TTC549 (cell line): ENCODE results near the gene NLE1.
"Not testable (repeated sequence)": the region's sequence is repeated elsewhere in the genome, so short reads cannot be mapped to it uniquely, and the experiment has no call there.

Source experiments
- FAIRE-seq: peaks from 2 replicates; lab custom pipeline; 2012; peaks lifted over from hg19 to GRCh38; lab: Jason Lieb, UNC

NLE1 gene

GRCh38 chr17:35161281-35161761 is 19.2 kb upstream of the NLE1 start:
- FAIRE-seq = no peak

DNA sequence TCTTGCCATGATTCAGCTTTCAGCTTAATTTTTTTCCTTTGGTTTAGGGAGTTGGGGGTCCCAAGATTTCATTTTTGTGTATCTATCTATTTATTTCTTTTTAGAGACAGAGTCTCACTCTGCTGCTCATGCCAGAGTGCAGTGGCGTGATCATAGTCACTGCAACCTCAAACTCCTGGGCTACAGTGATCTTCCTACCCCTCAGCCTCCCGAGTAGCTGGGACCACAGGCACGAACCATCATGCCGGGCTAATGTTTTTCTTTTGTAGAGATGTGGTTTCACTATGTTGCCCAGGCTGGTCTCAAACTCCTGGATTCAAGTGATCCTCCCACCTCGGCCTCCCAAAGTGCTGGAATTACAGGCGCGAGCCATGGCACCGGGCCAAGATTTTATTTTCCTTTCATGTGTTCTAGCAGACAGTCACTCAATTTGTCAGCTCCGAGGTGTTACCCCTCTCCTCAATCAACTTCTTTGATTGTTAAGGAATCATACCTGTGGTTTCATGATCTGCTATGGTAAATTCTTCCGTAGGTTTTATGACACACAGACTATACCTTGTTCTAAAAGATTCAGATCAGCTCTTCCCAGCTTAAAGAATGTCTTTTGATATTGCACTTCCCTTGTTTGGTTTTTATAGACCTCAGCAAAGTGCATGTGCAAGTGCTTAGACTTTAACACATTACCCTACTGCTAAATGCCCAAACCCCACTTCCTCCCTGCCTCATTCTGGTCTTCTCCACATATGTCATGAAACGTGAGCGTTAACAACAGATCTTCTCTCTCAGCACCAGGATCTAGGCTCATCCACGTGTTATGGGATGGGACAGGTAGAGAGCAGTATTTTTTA is 18.5 kb upstream of the NLE1 start:
- FAIRE-seq = no peak

GRCh38 chr17:35159940-35160339 is 17.8 kb upstream of the NLE1 start:
- no peak for FAIRE-seq

DNA sequence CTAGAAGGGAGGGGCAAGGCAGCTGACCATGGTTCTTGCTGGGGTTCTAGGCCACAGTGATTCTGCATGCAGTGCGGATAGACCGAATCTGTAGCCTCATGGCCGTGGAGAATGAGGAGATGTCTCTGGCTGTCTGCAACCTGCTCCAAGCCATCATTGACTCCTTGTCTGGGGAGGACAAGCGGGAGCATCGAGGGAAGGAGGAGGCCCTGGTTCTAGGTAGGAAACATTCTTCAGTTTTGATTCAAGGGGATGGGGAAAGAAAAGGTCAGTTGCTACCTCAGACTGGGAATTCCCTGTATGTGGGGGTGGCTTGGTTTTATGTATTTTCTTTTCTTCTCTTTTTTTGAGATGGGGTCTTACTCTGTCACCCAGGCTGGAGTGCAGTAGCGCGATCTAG is 13.1 kb upstream of the NLE1 start:
- FAIRE-seq = no peak

DNA sequence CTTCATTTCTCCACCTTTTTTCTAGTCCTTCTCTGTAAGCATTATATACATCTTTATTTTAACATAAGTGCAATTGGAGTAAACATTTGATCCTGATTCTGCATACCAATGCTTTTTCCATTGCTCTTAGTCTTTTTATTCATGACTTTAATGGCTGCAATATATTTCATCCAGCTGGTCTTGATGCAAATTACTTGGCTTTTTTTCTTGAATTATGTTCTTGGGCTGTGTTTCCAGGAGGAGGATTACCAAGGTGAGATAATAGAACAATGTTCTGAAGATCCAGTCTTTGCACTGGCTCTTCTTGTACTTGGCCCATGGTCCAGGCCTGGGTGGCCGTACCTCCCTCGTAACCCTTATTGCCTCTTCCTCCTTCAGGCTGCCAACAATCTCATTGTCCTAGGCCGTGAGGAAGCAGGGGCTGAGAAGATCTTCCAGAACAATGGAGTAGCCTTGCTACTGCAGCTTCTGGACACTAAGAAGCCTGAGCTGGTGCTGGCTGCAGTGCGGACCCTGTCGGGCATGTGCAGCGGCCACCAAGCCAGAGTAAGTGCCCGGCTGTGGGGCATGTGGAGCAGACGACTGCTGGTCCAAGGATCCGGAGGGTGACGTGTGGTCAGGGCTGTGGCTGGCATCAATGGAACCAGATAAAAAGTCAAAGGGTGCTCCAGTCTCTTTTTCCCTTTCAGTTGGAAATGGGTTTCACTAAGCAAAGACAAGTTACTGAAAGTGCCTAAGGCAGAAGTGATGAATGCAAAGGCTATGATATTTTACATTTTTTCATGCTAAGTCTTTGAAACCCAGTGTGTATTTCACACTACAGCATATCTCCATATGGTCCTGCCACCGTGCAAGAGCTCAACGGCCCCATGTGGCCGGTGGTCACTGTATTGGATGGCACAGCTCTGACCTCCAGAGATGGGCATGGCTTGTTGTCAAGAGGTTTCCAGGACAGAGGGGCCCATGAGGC is 12.4 kb upstream of the NLE1 start:
- FAIRE-seq = no peak

DNA sequence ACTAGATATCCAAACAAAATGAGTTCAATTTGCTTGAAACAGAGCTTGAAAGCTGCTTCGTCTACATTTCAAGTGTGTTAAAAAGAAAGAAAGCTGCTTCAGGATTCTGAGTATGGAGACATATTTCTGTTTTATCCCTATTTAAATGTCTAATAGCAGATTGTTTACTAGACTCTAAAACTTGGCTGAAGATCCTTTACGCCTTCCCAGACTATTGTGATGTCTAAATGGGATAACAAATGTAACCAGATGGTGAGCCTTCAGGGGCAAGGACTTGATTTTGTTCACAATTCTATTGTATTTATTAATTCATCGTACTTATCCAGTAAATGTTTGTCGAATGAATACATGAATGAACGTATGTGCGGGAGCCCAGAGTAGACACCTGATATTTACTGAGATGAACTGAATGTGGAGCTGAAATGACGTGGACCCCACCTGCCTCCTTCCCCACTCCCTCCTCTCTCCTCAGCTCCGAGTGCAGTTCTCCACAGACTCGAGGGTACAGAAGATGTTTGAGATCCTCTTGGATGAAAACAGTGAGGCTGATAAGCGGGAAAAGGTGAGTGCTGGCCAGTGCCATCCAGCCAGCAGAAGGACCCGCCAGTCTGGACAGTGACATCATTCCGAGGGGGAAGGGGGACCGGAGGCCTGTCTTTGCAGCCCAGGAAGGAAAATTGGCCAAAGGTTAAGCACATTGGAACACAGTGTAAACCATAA is 10.5 kb upstream of the NLE1 start:
- FAIRE-seq = no peak

DNA sequence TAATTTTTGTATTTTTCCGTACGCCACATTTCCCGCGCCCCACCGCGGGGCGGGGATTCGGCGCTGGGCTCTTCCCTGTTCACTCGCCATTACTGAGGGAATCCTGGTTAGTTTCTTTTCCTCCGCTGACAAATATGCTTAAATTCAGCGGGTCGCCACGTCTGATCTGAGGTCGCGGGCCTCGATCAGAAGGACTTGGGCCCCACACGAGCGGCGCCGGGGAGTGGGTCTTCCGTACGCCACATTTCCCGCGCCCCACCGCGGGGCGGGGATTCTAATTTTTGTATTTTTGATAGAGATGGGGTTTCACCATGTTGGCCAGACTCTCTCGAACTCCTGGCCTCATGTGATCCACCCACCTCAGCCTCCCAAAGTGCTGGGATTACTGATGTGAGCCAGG is 9.0 kb upstream of the NLE1 start:
- not testable (repeated sequence) for FAIRE-seq

DNA sequence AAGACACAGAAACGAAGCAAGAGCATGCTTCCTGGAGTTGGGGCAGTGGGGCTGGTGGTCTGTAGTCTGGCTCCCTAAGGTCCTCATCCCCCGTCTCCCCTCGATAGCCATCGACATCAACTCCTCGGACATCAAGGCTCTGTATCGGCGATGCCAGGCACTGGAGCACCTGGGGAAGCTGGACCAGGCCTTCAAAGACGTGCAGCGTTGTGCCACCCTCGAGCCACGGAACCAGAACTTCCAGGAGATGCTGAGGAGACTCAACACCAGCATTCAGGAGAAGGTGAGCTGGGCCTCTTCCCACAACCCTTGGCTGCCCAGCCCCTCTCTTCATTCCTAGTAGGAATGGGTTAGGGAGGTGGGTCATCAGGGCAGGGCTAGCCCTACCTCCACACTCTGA is 7.8 kb upstream of the NLE1 start:
- no peak for FAIRE-seq

DNA sequence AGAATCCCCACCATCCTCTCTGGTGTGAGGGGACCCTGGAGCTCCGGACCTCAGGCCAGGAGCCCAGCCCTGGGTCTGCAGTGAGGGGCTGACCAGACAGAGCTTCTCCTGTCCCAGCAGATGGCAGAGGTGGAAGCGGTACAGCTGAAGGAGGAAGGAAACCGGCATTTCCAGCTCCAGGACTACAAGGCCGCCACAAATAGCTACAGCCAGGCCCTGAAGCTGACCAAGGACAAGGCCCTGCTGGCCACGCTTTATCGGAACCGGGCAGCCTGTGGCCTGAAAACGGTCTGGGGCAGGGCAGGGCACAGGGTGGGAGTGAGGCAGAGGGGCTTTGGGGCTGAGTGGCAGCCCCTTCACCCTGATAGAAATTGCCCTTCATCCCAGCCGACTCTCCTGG is 6.0 kb upstream of the NLE1 start:
- FAIRE-seq = no peak

GRCh38 chr17:35147375-35147905 is 5.3 kb upstream of the NLE1 start, which contains the start of gene UNC45B:
Gene UNC45B, plus strand, starts transcription at chr17:35147817. Its CDS starts 447 bp downstream, at chr17:35148264.
- FAIRE-seq = no peak

DNA sequence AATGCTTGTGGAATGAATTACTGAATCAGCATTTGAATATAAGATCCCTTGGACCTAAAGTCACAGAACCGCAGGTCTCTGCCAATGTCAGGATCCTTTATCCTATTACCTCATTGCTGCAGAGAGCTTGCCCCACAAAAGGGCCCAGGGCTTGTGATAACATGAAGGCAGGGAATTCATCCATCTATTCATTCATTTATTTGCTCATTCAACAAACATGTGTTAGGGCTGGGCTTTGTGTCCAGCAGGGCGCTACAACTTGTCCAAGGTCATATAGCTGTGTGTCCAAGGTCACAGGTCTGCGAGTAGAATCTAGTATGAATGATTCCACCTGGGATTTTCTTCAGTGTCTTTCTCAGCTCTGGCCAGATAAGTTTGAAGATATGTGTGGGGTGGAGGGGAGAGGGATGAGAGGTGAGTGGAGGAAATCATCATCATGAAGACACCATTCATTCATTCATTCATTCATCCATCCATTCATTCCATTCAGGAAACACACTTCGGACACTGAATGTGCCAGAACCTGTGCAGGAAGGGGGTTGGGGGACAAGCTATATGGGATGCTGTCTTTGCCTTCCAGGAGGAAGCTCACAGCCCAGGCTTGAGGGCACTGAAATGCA is 4.2 kb upstream of the NLE1 start:
- FAIRE-seq = no peak

- no peak for FAIRE-seq
Observed at GRCh38 chr17:35144840-35145239, 2.7 kb upstream of the NLE1 start.

GRCh38 chr17:35142467-35142796 is 329 bp upstream of the NLE1 start:
- FAIRE-seq = no peak

DNA sequence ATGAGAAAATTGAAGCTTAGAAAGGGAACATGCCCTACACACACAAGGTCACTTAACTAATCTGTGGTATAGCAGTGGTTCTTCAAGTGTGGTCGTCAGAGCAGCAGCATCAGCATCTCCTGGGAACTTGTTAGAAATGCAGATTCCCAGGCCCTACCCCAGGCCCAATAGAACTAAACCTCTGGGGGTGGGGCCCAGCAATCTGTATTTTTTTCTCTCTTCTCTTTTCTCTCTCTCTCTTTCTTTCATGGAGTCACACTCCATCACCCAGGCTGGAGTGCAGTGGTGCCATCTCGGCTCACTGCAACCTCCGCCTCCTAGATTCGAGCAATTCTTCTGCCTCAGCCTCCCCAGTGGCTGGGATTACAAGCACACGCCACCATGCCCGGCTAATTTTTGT is 3.9 kb downstream of the NLE1 start:
- no peak for FAIRE-seq

GRCh38 chr17:35135322-35135721 is 6.8 kb downstream of the NLE1 start:
- no peak for FAIRE-seq

- FAIRE-seq = no peak
Observed at GRCh38 chr17:35132816-35133550, 9.1 kb downstream of the NLE1 start.

DNA sequence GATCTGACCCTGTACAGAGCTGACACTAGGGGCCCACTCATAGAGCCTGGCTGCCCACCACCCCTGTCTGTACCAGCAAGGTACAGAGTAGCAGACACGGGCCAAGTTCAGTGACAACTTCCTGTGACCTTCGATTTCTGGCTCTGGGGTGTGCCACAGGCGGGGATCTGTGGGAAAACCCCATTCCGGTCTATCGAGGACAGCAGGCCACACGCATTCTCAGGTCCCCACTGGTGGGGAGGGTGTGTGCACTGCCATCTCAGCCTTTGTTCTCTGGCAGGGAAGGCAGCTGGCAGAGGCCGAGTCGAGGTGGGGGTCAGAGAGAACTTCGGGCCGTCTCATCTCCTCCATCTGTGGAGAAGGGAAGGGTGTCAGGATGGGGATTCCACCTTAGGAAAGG is 10.0 kb downstream of the NLE1 start:
- FAIRE-seq = no peak

GRCh38 chr17:35130392-35130791 is 11.7 kb downstream of the NLE1 start:
- no peak for FAIRE-seq

- FAIRE-seq = no peak
Observed at GRCh38 chr17:35129973-35130351, 12.1 kb downstream of the NLE1 start.

DNA sequence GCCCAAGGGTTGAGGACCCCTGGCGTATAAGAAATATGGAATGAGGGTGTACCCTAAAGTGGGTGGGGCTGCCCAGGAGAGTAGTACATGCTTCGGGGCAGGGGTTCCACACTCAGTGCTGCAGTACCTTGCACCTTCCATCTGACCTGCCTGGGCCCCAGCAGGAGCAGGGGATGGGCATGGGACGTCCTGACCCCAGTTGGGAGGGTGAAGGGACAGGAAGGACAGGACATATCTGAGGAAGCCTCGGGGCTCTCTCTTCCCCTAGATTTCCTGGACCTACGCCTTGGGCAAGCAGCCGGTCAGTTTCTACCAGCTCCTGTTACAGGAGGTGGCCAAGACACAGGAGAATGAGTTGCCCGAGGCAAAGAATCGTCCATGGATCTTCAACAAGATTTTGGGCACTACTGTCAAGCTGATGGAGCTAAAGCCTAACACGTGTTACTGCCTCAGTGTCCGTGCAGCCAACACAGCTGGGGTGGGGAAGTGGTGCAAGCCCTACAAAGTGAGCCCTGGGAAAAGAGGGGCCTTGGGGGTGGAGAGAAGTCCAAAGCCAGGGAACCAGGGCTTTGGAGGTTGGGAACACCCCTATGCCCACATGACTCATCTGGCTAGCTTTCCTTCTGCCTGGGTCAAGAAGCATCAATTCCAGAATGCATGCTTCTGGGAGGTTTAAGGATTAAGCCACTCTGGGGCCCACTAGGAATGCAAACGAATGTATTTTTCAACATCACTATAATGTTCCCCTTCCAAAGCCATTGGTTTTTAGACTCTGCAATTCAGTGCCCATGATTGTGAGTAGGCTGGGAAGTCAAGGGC is 12.7 kb downstream of the NLE1 start:
- no peak for FAIRE-seq
